ENCODE results near the gene PTPRN2. TPM values are rescaled to one million over a fixed set of nuclear protein-coding genes. Genes with fewer than 3 reads are reported as not detected.

Gene PTPRN2
- total and polyA plus RNA-seq, 2 donors (not counting 3 experiments of a cell fraction or from before 2014, with no cell fraction given): 0.62 to 0.88 TPM

DNA sequence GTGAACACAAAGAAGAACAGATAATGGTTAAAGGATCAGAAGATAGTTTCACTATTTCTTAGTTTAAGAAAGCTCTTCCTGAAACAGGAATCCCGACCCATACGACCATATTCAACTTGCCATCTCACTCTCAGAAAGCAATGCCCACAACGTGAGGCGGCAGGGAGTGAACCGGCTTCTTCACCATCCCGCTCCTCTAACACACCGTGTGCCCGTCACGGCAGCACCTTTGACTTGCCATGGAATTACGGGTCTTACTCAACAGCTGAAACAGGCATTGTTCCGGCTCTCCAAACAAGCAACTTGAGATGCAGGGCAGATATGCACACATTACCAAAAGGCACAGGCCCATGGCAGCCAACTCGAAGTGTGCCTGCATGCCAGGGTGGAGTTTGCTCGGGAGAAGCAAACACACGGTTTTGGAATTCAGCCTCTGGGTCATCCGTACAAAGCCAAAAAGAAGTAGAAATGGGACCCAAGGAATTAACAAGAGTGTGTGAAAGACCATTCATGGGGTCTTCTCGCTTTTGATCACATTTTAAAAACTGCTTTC lies 957.2 kb downstream of the PTPRN2 start:
- intact Hi-C loops (cut with micrococcal nuclease): no loop called here

More for the DNA sequence above, 957.2 kb downstream of the PTPRN2 start:
- Histone ChIP-seq H3K4me2 (ENCODE audit: insufficient read depth, low read length) (no peak overlapping the region), H2AFZ (ENCODE audit: low read depth, low read length) (no peak overlapping the region), H3K27ac (ENCODE audit: insufficient read depth, low read depth, low read length) (no peak overlapping the region), H3K36me3 (ENCODE audit: control insufficient read depth in 2 of 2, extremely low read depth in 1 of 2, insufficient read depth in 2 of 2, low read length in 2 of 2) (no peaks in the 10 kb centered on the region), H3K27me3 (ENCODE audit: control insufficient read depth in 2 of 2, insufficient read depth in 2 of 2, low read length in 2 of 2) (no peaks in the 10 kb centered on the region), H4K20me1 (replicated peaks; ENCODE audit: control insufficient read depth, extremely low read depth, insufficient read depth, low read length) (no peaks in the 10 kb centered on the region), H3K79me2 (ENCODE audit: control insufficient read depth, insufficient read depth, low read length) (no peaks in the 10 kb centered on the region), H3K4me3 (replicated peaks in 1 of 3; ENCODE audit: insufficient read depth in 1 of 3, low read depth in 1 of 3, low read length in 3 of 3) (no peak overlapping the region), H3K9me1 (replicated peaks; ENCODE audit: control insufficient read depth, extremely low read depth, insufficient read depth, low read length) (no peaks in the 10 kb centered on the region), H3K9me3 (replicated peaks; ENCODE audit: control insufficient read depth, insufficient read depth, low read length) (peaks cover 2% of the 10 kb centered on the region), H3K9ac (replicated peaks; ENCODE audit: extremely low read depth, insufficient read depth, low read length) (no peak overlapping the region), H3K4me1 (ENCODE audit: control insufficient read depth, extremely low read depth, insufficient read depth, low read length) (no peaks in the 10 kb centered on the region)
- ChIA-PET POLR2A (no interaction called here), CTCF (no interaction called here)
- dilution Hi-C loops (cut with MboI; ENCODE audit: extremely low pct_ligation_motif_present, low sequenced_read_pairs): no loop called here
- FAIRE-seq (no peak), DNase-seq (ENCODE audit: low read depth, low spot score) (no peak)
- no TSS peak for BruUV-seq (replicated peaks)
- TF ChIP-seq MYC (IDR thresholded peaks at IDR 0.05; ENCODE audit: low read depth, low read length): no peak
- no peak for TF ChIP-seq POLR2AphosphoS5 (IDR thresholded peaks at IDR 0.05; ENCODE audit: insufficient read depth, low read depth, low read length)
- TF ChIP-seq POLR2A (IDR thresholded peaks at IDR 0.05; ENCODE audit: low read depth, low read length): no peak
- no peak for TF ChIP-seq GATA2 (IDR thresholded peaks at IDR 0.05; ENCODE audit: insufficient read depth, insufficient read length, low read depth, low read length)
- TF ChIP-seq, protein P1, sequence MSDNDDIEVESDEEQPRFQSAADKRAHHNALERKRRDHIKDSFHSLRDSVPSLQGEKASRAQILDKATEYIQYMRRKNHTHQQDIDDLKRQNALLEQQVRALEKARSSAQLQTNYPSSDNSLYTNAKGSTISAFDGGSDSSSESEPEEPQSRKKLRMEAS (IDR thresholded peaks at IDR 0.05; ENCODE audit: insufficient read depth, insufficient read length): no peak
- no peak for TF ChIP-seq JUN (IDR thresholded peaks at IDR 0.05; ENCODE audit: borderline replicate concordance, insufficient read depth, insufficient read length, low read depth)
- no peak for TF ChIP-seq EZH2 (IDR thresholded peaks at IDR 0.05; ENCODE audit: borderline replicate concordance, low read depth, low read length, severe bottlenecking)
- TF ChIP-seq, protein P2, sequence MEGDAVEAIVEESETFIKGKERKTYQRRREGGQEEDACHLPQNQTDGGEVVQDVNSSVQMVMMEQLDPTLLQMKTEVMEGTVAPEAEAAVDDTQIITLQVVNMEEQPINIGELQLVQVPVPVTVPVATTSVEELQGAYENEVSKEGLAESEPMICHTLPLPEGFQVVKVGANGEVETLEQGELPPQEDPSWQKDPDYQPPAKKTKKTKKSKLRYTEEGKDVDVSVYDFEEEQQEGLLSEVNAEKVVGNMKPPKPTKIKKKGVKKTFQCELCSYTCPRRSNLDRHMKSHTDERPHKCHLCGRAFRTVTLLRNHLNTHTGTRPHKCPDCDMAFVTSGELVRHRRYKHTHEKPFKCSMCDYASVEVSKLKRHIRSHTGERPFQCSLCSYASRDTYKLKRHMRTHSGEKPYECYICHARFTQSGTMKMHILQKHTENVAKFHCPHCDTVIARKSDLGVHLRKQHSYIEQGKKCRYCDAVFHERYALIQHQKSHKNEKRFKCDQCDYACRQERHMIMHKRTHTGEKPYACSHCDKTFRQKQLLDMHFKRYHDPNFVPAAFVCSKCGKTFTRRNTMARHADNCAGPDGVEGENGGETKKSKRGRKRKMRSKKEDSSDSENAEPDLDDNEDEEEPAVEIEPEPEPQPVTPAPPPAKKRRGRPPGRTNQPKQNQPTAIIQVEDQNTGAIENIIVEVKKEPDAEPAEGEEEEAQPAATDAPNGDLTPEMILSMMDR (IDR thresholded peaks at IDR 0.05; ENCODE audit: extremely low read depth in 1 of 2, insufficient read depth in 1 of 2, low read depth in 1 of 2, low read length in 2 of 2): no peak
- TF ChIP-seq FOS (IDR thresholded peaks at IDR 0.05; ENCODE audit: borderline replicate concordance, insufficient read depth, low read length): no peak

Measured in endothelial cell of umbilical vein (primary cell).